ENCODE data around the gene MITF.

DNA sequence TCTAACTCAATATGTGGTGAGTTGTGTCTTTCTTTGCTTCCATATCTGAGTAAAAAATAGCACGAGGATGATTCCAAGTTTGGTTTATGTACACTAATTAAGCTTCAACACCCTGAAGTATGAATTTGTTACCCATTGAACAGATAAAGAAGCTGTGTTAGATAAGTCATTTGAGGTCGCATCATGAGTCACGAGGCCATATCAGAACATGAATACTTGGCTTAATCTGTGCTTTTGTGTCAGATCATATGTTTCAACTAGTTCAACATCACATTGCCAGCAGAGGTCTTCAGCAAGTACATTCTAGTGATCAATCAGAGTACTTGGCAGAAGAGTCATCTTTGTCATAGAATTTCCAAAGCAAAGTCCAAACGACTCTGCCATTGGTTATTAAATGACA lies 26.3 kb upstream of the MITF start:
- no peak for TF ChIP-seq CTCF (IDR thresholded peaks at IDR 0.05)
- TF ChIP-seq POLR2A (IDR thresholded peaks at IDR 0.05), result no peak

Data from esophagus squamous epithelium (tissue), 4 donors.